NB4 (cell line): Measurements from ENCODE around the gene LARP4B.
"Not testable (repeated sequence)": the region's sequence is repeated elsewhere in the genome, so short reads cannot be mapped to it uniquely, and the experiment has no call there.

Experiments used
- DNase-seq: peaks from one replicate; pipeline ENCODE4 v3.0.0; 2010; ENCODE audit warnings: low read depth
- H3K4me3 ChIP-seq: one replicate; pipeline ENCODE4 v1.5.1; 2011; ENCODE audit warnings: mild to moderate bottlenecking, low read depth, low read length, moderate library complexity
- CTCF ChIP-seq: IDR thresholded peaks from one replicate; pipeline ENCODE4 v1.5.1; 2012; ENCODE audit warnings: low read depth, low read length
- MYC ChIP-seq: IDR thresholded peaks from 2 replicates; pipeline ENCODE4 v1.6.1; 2011; ENCODE audit warnings: low read depth, low read length
- POLR2A ChIP-seq: IDR thresholded peaks from 2 replicates; pipeline ENCODE4 v1.6.1; 2011; ENCODE audit warnings: mild to moderate bottlenecking; ENCODE audit not compliant: insufficient read length; ENCODE audit errors: extremely low read depth
- TF ChIP-seq, protein P1 (sequence below): IDR thresholded peaks from 2 replicates; pipeline ENCODE4 v1.6.1; 2011; ENCODE audit warnings: low read depth, low read length

The LARP4B gene

GRCh38 chr10:770975-771374 lies 160.5 kb downstream of the LARP4B start:
- TF ChIP-seq, protein P1, sequence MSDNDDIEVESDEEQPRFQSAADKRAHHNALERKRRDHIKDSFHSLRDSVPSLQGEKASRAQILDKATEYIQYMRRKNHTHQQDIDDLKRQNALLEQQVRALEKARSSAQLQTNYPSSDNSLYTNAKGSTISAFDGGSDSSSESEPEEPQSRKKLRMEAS, result no peak
- TF ChIP-seq MYC (no peak), CTCF (no peak), POLR2A (no peak)
- H3K4me3 ChIP-seq, result no peak overlapping the region
- no peak for DNase-seq

- DNase-seq, H3K4me3 ChIP-seq: not testable (repeated sequence)
These were observed 161.3 kb downstream of the LARP4B start for GRCh38 chr10:770048-770712.

GRCh38 chr10:767794-768193 lies 163.7 kb downstream of the LARP4B start:
- TF ChIP-seq, protein P1, result no peak
- TF ChIP-seq MYC (no peak), CTCF (no peak), POLR2A (no peak)
- no peak overlapping the region for H3K4me3 ChIP-seq
- no peak for DNase-seq

DNA sequence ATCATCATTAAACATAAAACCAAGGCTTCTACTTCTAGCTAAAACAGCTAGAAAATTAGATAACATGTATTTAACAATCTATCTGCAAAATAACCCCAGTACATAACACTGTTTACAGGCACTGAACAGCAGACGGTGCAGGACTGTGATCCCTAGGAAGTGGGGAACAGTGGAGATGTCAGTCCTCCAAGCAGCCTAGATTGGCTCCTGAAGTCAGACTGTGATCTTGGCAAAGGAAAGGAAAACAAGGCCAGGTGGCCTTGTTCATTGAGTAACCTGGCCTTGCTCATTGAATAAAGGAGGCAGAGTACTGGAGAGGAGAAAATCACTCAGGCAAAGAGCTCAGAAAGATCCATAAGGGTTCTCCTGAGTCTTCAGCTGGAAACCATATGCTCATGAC lies 164.3 kb downstream of the LARP4B start:
- no peak overlapping the region for H3K4me3 ChIP-seq
- no peak for DNase-seq
- no peak for TF ChIP-seq MYC
- TF ChIP-seq, protein P1, result no peak
- TF ChIP-seq CTCF, result no peak
- TF ChIP-seq POLR2A, result no peak

DNA sequence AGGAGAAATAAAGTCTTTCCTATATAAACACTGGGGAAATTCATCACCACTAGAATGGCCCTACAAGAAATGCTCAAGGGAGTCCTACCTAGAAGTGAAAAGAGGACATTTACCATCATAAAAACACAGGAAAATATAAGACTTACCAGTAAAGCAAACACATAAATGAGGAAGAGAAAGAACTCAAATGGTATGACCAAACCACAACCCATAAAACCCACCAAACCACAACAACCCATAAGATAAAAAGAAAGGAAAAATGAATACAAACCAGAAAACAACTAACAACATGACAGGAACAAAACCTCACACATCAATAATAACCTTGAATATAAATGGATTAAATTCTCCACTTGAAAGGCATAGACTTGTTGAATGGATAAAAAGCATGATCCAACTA lies 170.1 kb downstream of the LARP4B start:
- TF ChIP-seq CTCF, result no peak
- no peak for TF ChIP-seq POLR2A
- TF ChIP-seq, protein P1, result no peak
- no peak for TF ChIP-seq MYC
- peak; percentile 60 for DNase-seq
- no peak overlapping the region for H3K4me3 ChIP-seq

- DNase-seq, result no peak
- no peak overlapping the region for H3K4me3 ChIP-seq
- TF ChIP-seq CTCF (no peak), MYC (no peak), POLR2A (no peak)
- TF ChIP-seq, protein P1, result no peak
These were observed 170.9 kb downstream of the LARP4B start for GRCh38 chr10:760622-761021.
